Neural cell (in vitro differentiated cells): Measurements from ENCODE around the gene SLC31A1. TPM values are rescaled to one million over a fixed set of nuclear protein-coding genes. Genes with fewer than 3 reads are reported as not detected.

Experiments used
- H2AFZ ChIP-seq: fragments of 200-600, 300-800 bp; sonication (generic), shearing (Covaris generic); 2 replicates; pipeline ENCODE4 v1.6.0; 2014; ENCODE audit warnings: low read depth, mild to moderate bottlenecking, antibody characterized with exemption, low read length, moderate library complexity
- H3F3A ChIP-seq: fragments of 200-600 bp; shearing (Covaris generic); 2 replicates; pipeline ENCODE4 v1.6.1; 2016; ENCODE audit warnings: mild to moderate bottlenecking, moderate library complexity, mixed read lengths, antibody characterized with exemption, low read length; ENCODE audit not compliant: insufficient read depth, poor library complexity, severe bottlenecking
- H3K27ac ChIP-seq: fragments of 200-600, 300-800 bp; sonication (generic), shearing (Covaris generic); 2 replicates; pipeline ENCODE4 v1.5.1; 2014; ENCODE audit warnings: mild to moderate bottlenecking, low read length, moderate library complexity
- H3K27me3 ChIP-seq: fragments of 300-800, 200-600 bp; sonication (generic), shearing (Covaris generic); 2 replicates; pipeline ENCODE4 v1.6.0; 2014; ENCODE audit warnings: mild to moderate bottlenecking, low read depth, low read length, moderate library complexity; ENCODE audit not compliant: insufficient read depth
- H3K36me3 ChIP-seq: fragments of 300-800, 200-600 bp; sonication (generic), shearing (Covaris generic); 2 replicates; pipeline ENCODE4 v1.5.1; 2014; ENCODE audit warnings: mild to moderate bottlenecking, antibody characterized with exemption, low read length, moderate library complexity; ENCODE audit not compliant: insufficient read depth
- H3K4me2 ChIP-seq: fragments of 300-800, 200-600 bp; sonication (generic), shearing (Covaris generic); 2 replicates; pipeline ENCODE4 v1.6.0; 2014; ENCODE audit warnings: mild to moderate bottlenecking, low read length
- H3K4me3 ChIP-seq: fragments of 300-800, 200-600 bp; sonication (generic), shearing (Covaris generic); 2 replicates; pipeline ENCODE4 v1.5.1; 2014; ENCODE audit warnings: mild to moderate bottlenecking, low read length, moderate library complexity
- H3K79me2 ChIP-seq: fragments of 200-600 bp; shearing (Covaris generic); replicated peaks from 2 replicates; pipeline ENCODE4 v1.6.0; 2014; ENCODE audit warnings: mild to moderate bottlenecking, low read length, moderate library complexity; ENCODE audit not compliant: insufficient read depth
- H3K9ac ChIP-seq: fragments of 300-800, 200-600 bp; sonication (generic), shearing (Covaris generic); 2 replicates; pipeline ENCODE4 v1.6.1; 2016; ENCODE audit warnings: mild to moderate bottlenecking, low read length, mixed read lengths
- H3K9me2 ChIP-seq: fragments of 200-600 bp; shearing (Covaris generic); 2 replicates; pipeline ENCODE4 v1.6.1; 2016; ENCODE audit warnings: mild to moderate bottlenecking, low read length, mixed read lengths; ENCODE audit not compliant: insufficient read depth
- H3K9me3 ChIP-seq: fragments of 200-600, 300-800 bp; sonication (generic), shearing (Covaris generic); 2 replicates; pipeline ENCODE4 v1.6.1; 2016; ENCODE audit warnings: mild to moderate bottlenecking, mixed run types, low read length, moderate library complexity, mixed read lengths
- H4K20me1 ChIP-seq: fragments of 200-600 bp; shearing (Covaris generic); 2 replicates; pipeline ENCODE4 v1.6.1; 2016; ENCODE audit warnings: mild to moderate bottlenecking, mixed run types; ENCODE audit not compliant: insufficient read depth
- EP300 ChIP-seq: fragments of 450-650 bp; conservative IDR thresholded peaks from 2 replicates; pipeline ENCODE4 v1.6.1; 2014; ENCODE audit warnings: antibody characterized with exemption, mild to moderate bottlenecking, moderate library complexity; ENCODE audit not compliant: poor library complexity, severe bottlenecking
- EZH2 ChIP-seq: fragments of 200-600, 300-800 bp; shearing (Covaris generic), sonication (generic); IDR thresholded peaks from 2 replicates; pipeline ENCODE4 v1.6.1; 2014; ENCODE audit warnings: antibody characterized with exemption, low read length, borderline replicate concordance, mild to moderate bottlenecking; ENCODE audit not compliant: insufficient read depth, poor library complexity, severe bottlenecking
- MXI1 ChIP-seq: fragments of 450-650 bp; conservative IDR thresholded peaks from 2 replicates; pipeline ENCODE4 v1.6.1; 2014; ENCODE audit warnings: antibody characterized with exemption, mild to moderate bottlenecking; ENCODE audit not compliant: poor library complexity, severe bottlenecking
- POLR2AphosphoS5 ChIP-seq: IDR thresholded peaks from 2 replicates; pipeline ENCODE4 v1.6.1; 2012
- RAD21 ChIP-seq: fragments of 450-650 bp; conservative IDR thresholded peaks from 2 replicates; pipeline ENCODE4 v1.6.1; 2014; ENCODE audit warnings: antibody characterized with exemption, mild to moderate bottlenecking, moderate library complexity
- SMC3 ChIP-seq: fragments of 450-650 bp; conservative IDR thresholded peaks from 2 replicates; pipeline ENCODE4 v1.6.1; 2014; ENCODE audit warnings: antibody characterized with exemption, mild to moderate bottlenecking, moderate library complexity; ENCODE audit not compliant: poor library complexity
- TAF1 ChIP-seq: IDR thresholded peaks from 2 replicates; pipeline ENCODE4 v1.6.1; 2012; ENCODE audit warnings: low read depth
- polyA plus RNA-seq: library from polyadenylated mRNA; depleted of rRNA; stranded (reverse); fragments of >200 nt; gene quantifications from 2 replicates; pipeline ENCODE4 v1.2.3, GENCODE V29; 2014
- TF ChIP-seq, protein P1 (sequence below): fragments of 450-650 bp; IDR thresholded peaks from 2 replicates; pipeline ENCODE4 v1.5.1; 2014; ENCODE audit warnings: antibody characterized with exemption, mild to moderate bottlenecking, moderate library complexity; ENCODE audit not compliant: poor library complexity, severe bottlenecking
- TF ChIP-seq, protein P2 (sequence below): IDR thresholded peaks from 2 replicates; pipeline ENCODE4 v1.6.1; 2012; ENCODE audit warnings: borderline replicate concordance

SLC31A1 gene
- polyA plus RNA-seq, 1 donor from 2014 or later = 7.4 TPM

DNA sequence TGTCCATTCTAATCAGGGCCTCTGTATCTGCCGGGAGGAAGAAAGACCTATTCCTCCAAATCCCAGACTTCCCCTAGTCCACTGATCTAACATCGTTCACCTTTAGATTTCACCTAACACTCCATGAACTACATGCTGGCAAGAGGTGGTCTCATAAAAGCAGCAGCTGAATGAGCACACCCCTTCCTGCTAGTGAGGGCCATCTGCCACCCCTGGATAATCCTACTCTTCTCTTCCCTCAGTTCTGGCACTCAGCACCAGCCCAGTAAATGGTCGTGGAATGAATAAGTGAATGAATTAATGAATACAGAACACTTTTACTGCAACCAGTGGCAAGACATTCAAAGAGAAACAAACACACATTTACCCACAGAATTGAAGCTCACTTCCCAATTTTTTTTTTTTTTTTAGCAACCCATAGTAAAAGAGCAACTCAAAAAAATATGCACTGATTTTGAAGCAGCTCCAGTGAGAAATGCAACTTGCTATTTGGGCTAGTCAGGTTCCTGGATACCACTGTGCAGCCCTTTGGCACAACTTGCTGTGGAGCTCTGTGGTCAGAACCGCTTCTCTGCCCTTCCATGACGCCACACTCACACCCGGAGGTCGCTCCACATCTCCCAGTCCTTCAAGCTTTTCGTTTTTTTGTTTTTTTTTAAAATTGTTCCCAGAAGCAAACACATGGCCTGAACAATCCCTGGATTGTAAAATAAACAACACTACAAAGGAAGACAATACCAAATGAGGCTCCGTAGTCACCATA is 75.6 kb downstream of the SLC31A1 start:
- no peak overlapping the region for H3K27ac ChIP-seq
- no peaks in the 10 kb centered on the region for H3K9me2 ChIP-seq
- no peak overlapping the region for H2AFZ ChIP-seq
- H4K20me1 ChIP-seq = no peaks in the 10 kb centered on the region
- no peaks in the 10 kb centered on the region for H3K36me3 ChIP-seq
- no peaks in the 10 kb centered on the region for H3K27me3 ChIP-seq
- no peak overlapping the region for H3K4me2 ChIP-seq
- H3F3A ChIP-seq = no peaks in the 10 kb centered on the region
- H3K4me3 ChIP-seq = no peak overlapping the region
- no peak overlapping the region for H3K9ac ChIP-seq
- H3K79me2 ChIP-seq = no peaks in the 10 kb centered on the region
- no peaks in the 10 kb centered on the region for H3K9me3 ChIP-seq
- TF ChIP-seq SMC3 (no peak), RAD21 (no peak), MXI1 (no peak), EZH2 (no peak), EP300 (no peak), TAF1 (no peak), POLR2AphosphoS5 (no peak)
- TF ChIP-seq, protein P1, sequence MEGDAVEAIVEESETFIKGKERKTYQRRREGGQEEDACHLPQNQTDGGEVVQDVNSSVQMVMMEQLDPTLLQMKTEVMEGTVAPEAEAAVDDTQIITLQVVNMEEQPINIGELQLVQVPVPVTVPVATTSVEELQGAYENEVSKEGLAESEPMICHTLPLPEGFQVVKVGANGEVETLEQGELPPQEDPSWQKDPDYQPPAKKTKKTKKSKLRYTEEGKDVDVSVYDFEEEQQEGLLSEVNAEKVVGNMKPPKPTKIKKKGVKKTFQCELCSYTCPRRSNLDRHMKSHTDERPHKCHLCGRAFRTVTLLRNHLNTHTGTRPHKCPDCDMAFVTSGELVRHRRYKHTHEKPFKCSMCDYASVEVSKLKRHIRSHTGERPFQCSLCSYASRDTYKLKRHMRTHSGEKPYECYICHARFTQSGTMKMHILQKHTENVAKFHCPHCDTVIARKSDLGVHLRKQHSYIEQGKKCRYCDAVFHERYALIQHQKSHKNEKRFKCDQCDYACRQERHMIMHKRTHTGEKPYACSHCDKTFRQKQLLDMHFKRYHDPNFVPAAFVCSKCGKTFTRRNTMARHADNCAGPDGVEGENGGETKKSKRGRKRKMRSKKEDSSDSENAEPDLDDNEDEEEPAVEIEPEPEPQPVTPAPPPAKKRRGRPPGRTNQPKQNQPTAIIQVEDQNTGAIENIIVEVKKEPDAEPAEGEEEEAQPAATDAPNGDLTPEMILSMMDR = no peak
- TF ChIP-seq, protein P2, sequence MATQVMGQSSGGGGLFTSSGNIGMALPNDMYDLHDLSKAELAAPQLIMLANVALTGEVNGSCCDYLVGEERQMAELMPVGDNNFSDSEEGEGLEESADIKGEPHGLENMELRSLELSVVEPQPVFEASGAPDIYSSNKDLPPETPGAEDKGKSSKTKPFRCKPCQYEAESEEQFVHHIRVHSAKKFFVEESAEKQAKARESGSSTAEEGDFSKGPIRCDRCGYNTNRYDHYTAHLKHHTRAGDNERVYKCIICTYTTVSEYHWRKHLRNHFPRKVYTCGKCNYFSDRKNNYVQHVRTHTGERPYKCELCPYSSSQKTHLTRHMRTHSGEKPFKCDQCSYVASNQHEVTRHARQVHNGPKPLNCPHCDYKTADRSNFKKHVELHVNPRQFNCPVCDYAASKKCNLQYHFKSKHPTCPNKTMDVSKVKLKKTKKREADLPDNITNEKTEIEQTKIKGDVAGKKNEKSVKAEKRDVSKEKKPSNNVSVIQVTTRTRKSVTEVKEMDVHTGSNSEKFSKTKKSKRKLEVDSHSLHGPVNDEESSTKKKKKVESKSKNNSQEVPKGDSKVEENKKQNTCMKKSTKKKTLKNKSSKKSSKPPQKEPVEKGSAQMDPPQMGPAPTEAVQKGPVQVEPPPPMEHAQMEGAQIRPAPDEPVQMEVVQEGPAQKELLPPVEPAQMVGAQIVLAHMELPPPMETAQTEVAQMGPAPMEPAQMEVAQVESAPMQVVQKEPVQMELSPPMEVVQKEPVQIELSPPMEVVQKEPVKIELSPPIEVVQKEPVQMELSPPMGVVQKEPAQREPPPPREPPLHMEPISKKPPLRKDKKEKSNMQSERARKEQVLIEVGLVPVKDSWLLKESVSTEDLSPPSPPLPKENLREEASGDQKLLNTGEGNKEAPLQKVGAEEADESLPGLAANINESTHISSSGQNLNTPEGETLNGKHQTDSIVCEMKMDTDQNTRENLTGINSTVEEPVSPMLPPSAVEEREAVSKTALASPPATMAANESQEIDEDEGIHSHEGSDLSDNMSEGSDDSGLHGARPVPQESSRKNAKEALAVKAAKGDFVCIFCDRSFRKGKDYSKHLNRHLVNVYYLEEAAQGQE = no peak

DNA sequence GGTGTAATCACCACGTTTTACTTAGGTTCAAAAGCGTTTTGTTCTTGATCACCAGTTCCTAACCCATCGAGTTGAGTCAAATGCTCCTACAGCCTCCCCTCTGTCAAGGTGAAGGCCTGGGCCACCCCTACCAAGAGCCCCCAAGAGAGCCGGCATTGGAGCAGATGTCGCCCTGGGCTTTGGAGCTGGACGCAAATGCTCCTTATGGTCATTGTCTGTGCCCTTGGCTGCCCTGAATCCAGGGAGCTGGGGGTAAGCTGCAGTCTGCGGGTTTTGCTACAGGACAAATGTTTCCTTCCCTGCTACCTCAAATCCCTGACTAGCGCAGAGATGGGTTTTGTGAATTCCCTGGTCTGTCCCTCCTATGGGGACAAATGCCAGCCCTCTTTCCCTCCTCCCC is 77.0 kb downstream of the SLC31A1 start:
- H3K27me3 ChIP-seq = no peaks in the 10 kb centered on the region
- H3K9ac ChIP-seq = no peak overlapping the region
- no peak overlapping the region for H3K4me3 ChIP-seq
- H3K27ac ChIP-seq = no peak overlapping the region
- no peaks in the 10 kb centered on the region for H3K9me3 ChIP-seq
- no peaks in the 10 kb centered on the region for H3F3A ChIP-seq
- no peaks in the 10 kb centered on the region for H3K36me3 ChIP-seq
- H3K9me2 ChIP-seq = no peaks in the 10 kb centered on the region
- H3K4me2 ChIP-seq = no peak overlapping the region
- H3K79me2 ChIP-seq = no peaks in the 10 kb centered on the region
- no peak overlapping the region for H2AFZ ChIP-seq
- no peak for TF ChIP-seq TAF1
- no peak for TF ChIP-seq EZH2
- TF ChIP-seq RAD21 = no peak
- TF ChIP-seq EP300 = no peak
- no peak for TF ChIP-seq MXI1
- no peak for TF ChIP-seq POLR2AphosphoS5
- TF ChIP-seq, protein P1 = no peak
- no peak for TF ChIP-seq SMC3
- TF ChIP-seq, protein P2 = no peak
- H4K20me1 ChIP-seq = no peaks in the 10 kb centered on the region
